DND-41 (cell line): ENCODE data around the gene CPNE6.

Source experiments
- EZH2 ChIP-seq: IDR thresholded peaks from 3 replicates; pipeline ENCODE4 v1.6.1; 2012; ENCODE audit warnings: borderline replicate concordance, low read depth, mild to moderate bottlenecking, moderate library complexity, low read length, inconsistent platforms; ENCODE audit not compliant: severe bottlenecking
- TF ChIP-seq, protein P1 (sequence below): IDR thresholded peaks from 2 replicates; pipeline ENCODE4 v1.5.1; 2012; ENCODE audit warnings: borderline replicate concordance, low read length, moderate library complexity, mild to moderate bottlenecking; ENCODE audit not compliant: poor library complexity, severe bottlenecking; ENCODE audit errors: extremely low read depth

- TF ChIP-seq, protein P1, sequence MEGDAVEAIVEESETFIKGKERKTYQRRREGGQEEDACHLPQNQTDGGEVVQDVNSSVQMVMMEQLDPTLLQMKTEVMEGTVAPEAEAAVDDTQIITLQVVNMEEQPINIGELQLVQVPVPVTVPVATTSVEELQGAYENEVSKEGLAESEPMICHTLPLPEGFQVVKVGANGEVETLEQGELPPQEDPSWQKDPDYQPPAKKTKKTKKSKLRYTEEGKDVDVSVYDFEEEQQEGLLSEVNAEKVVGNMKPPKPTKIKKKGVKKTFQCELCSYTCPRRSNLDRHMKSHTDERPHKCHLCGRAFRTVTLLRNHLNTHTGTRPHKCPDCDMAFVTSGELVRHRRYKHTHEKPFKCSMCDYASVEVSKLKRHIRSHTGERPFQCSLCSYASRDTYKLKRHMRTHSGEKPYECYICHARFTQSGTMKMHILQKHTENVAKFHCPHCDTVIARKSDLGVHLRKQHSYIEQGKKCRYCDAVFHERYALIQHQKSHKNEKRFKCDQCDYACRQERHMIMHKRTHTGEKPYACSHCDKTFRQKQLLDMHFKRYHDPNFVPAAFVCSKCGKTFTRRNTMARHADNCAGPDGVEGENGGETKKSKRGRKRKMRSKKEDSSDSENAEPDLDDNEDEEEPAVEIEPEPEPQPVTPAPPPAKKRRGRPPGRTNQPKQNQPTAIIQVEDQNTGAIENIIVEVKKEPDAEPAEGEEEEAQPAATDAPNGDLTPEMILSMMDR: no peak
- no peak for TF ChIP-seq EZH2
These were observed 28.6 kb upstream of the CPNE6 start for GRCh38 chr14:24042746-24043145.
